D721Med (cell line): Measurements from ENCODE around the gene FIGNL2.
A peak's percentile ranks its signal among the peaks of the same experiment; 100 is the strongest.

Experiments
- DNase-seq: peaks from one replicate; pipeline ENCODE4 v3.0.0; 2011; ENCODE audit warnings: low spot score; ENCODE audit not compliant: insufficient read length
- FAIRE-seq: peaks from 2 replicates; lab custom pipeline; 2011; peaks lifted over from hg19 to GRCh38; lab: Jason Lieb, UNC
- CTCF ChIP-seq: IDR thresholded peaks from 2 replicates; pipeline ENCODE4 v1.5.1; 2012; ENCODE audit warnings: mild to moderate bottlenecking, control low read depth; ENCODE audit not compliant: insufficient read depth; ENCODE audit errors: missing control alignments

FIGNL2 gene

DNA sequence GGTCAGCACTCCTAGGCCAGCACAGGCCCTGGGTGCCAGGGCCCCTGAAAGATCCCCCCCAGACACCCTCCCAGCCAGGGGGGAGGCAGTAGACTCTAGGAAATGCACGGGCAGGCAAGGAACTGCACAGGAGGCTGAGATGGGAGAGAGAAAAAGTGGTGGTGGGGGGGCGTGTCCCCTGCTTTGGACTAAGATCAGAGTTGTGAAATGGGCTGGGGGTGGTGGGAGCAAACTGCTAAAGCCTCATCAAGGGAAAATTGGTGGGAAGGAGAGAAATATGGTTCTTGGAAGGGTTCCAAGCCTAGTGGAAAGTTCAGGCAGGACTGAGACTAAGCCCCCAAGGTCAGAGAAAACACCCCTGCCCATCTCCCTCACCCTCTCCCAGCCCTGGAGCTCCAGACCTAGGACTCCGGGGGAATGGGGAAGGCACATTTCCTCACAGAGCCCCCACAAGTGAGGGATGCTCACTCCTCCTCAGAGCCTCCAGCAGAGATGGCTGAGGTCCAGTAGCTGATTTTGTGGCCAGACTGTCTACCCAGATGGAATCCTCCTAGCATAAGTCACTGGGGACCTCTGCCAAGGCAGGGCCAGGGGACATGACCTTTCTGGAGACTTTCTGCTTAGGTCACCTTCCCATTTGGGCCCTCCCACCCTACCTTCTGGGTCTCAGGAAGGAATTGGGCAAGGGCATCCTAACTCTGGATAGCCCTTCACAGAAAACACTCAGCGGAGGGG is 29.8 kb downstream of the FIGNL2 start:
- FAIRE-seq: no peak
- no peak for TF ChIP-seq CTCF
- no peak for DNase-seq

DNA sequence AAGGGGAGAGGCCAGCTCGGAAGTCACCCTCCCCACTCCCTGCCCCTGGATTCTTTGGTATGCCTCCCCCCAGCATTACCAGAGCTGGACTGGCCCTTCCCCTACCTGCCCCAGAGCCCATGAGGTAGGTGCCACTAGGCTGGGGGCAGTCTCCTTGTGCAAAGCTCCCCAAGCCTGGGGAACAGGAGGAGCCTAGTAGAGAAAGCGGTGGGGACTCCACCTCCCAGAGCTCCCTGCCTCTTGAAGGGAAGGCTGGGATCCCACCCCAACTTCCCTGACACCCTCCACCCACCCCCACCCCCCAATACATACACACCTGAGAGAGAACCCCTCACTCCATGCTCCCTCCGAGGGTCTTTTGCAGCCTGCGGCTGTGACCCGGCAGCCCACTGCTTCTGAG is 30.4 kb downstream of the FIGNL2 start:
- no peak for TF ChIP-seq CTCF
- FAIRE-seq (no peak), DNase-seq (no peak)

- FAIRE-seq (no peak), DNase-seq (no peak)
- no peak for TF ChIP-seq CTCF
These were observed 31.2 kb downstream of the FIGNL2 start for GRCh38 chr12:51817027-51817953.

DNA sequence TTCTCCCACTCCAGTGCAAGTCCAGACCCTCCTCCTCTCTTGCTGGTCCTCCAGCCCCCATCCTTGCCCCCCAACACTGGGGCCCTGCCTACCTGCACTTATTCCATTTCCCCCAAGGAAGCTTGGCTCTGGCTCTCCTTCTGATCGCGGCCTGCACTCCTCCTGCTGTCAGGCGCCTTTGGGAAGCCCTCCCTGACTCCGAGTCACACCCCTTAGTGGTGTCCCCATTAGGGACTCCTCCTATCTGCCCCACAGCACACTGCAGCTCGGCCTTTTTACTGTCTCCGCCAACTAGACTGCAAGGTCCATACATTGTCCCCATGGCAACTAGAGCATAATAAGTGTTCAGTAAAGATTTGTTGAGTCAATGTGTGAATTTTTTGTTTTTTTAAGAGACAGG is 32.9 kb downstream of the FIGNL2 start:
- no peak for FAIRE-seq
- no peak for DNase-seq
- no peak for TF ChIP-seq CTCF

- peak; percentile 76 for DNase-seq
- peak; percentile 55 for TF ChIP-seq CTCF
- no peak for FAIRE-seq
These were observed 34.0 kb downstream of the FIGNL2 start for GRCh38 chr12:51814311-51815088.

GRCh38 chr12:51813931-51814310 is 34.6 kb downstream of the FIGNL2 start:
- DNase-seq: no peak

More at GRCh38 chr12:51813931-51814310, 34.6 kb downstream of the FIGNL2 start:
- no peak for FAIRE-seq
- no peak for TF ChIP-seq CTCF
